HL-60 (cell line): ENCODE data around the gene RASAL2.

Experiments
- GABPA ChIP-seq: IDR thresholded peaks from 2 replicates; pipeline ENCODE4 v1.6.1; 2012; ENCODE audit warnings: low read depth
- POLR2AphosphoS5 ChIP-seq: IDR thresholded peaks from 2 replicates; pipeline ENCODE4 v1.6.1; 2012; ENCODE audit warnings: low read depth
- TF ChIP-seq, protein P1 (sequence below): IDR thresholded peaks from 2 replicates; pipeline ENCODE4 v1.6.1; 2012; ENCODE audit warnings: low read depth; ENCODE audit not compliant: insufficient replicate concordance
- TF ChIP-seq, protein P2 (sequence below): IDR thresholded peaks from one replicate; pipeline ENCODE4 v1.5.1; 2011; ENCODE audit warnings: low read length, control low read depth, inconsistent platforms; ENCODE audit not compliant: insufficient read depth

DNA sequence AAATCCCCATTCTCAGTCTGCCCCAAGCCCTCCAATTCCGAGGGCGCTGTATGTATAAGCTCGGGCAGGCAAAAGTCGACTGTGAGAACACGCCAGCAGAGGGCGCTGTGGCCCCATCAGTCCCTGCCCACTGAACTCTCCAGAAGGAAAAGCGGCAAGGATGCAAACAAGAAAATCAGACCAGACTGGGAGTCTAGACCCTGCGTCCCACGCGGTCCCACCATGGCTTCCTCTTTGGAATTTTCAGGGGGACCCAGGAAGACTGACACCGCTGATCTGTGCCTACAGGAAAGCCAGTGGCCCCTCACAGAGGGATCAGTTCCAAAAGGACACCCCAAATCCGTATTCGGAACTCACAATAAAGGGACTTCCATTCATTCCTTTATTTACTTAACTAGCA is 438.5 kb downstream of the RASAL2 start:
- TF ChIP-seq, protein P1, sequence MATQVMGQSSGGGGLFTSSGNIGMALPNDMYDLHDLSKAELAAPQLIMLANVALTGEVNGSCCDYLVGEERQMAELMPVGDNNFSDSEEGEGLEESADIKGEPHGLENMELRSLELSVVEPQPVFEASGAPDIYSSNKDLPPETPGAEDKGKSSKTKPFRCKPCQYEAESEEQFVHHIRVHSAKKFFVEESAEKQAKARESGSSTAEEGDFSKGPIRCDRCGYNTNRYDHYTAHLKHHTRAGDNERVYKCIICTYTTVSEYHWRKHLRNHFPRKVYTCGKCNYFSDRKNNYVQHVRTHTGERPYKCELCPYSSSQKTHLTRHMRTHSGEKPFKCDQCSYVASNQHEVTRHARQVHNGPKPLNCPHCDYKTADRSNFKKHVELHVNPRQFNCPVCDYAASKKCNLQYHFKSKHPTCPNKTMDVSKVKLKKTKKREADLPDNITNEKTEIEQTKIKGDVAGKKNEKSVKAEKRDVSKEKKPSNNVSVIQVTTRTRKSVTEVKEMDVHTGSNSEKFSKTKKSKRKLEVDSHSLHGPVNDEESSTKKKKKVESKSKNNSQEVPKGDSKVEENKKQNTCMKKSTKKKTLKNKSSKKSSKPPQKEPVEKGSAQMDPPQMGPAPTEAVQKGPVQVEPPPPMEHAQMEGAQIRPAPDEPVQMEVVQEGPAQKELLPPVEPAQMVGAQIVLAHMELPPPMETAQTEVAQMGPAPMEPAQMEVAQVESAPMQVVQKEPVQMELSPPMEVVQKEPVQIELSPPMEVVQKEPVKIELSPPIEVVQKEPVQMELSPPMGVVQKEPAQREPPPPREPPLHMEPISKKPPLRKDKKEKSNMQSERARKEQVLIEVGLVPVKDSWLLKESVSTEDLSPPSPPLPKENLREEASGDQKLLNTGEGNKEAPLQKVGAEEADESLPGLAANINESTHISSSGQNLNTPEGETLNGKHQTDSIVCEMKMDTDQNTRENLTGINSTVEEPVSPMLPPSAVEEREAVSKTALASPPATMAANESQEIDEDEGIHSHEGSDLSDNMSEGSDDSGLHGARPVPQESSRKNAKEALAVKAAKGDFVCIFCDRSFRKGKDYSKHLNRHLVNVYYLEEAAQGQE = no peak
- TF ChIP-seq, protein P2, sequence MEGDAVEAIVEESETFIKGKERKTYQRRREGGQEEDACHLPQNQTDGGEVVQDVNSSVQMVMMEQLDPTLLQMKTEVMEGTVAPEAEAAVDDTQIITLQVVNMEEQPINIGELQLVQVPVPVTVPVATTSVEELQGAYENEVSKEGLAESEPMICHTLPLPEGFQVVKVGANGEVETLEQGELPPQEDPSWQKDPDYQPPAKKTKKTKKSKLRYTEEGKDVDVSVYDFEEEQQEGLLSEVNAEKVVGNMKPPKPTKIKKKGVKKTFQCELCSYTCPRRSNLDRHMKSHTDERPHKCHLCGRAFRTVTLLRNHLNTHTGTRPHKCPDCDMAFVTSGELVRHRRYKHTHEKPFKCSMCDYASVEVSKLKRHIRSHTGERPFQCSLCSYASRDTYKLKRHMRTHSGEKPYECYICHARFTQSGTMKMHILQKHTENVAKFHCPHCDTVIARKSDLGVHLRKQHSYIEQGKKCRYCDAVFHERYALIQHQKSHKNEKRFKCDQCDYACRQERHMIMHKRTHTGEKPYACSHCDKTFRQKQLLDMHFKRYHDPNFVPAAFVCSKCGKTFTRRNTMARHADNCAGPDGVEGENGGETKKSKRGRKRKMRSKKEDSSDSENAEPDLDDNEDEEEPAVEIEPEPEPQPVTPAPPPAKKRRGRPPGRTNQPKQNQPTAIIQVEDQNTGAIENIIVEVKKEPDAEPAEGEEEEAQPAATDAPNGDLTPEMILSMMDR = peak; percentile 72
- no peak for TF ChIP-seq POLR2AphosphoS5
- TF ChIP-seq GABPA = no peak
